ENCODE measurements around the gene EXOC6B. TPM values are rescaled to one million over a fixed set of nuclear protein-coding genes. Genes with fewer than 3 reads are reported as not detected.

The EXOC6B gene
- total RNA-seq, 1 donor from 2014 or later: 46.1 TPM

GRCh38 chr2:72254831-72255451, 570.9 kb downstream of the EXOC6B start:
- DNase-seq (ENCODE audit: extremely low spot score, unreplicated experiment): no peak
- Mint-ChIP-seq H3K4me1 (ENCODE audit: unreplicated experiment) (no peaks in the 10 kb centered on the region), H3K4me3 (no peak overlapping the region), H3K27me3 (no peaks in the 10 kb centered on the region), H3K36me3 (peaks cover 5% of the 10 kb centered on the region), H3K9me3 (peaks cover 6% of the 10 kb centered on the region), H3K27ac (no peak overlapping the region)
- no peak for TF ChIP-seq CTCF (conservative IDR thresholded peaks at IDR 0.05)

GRCh38 chr2:72238311-72238710, 587.5 kb downstream of the EXOC6B start:
- Mint-ChIP-seq H3K4me3 (no peak overlapping the region), H3K9me3 (no peaks in the 10 kb centered on the region)
- DNase-seq (ENCODE audit: extremely low spot score, unreplicated experiment): no peak

GRCh38 chr2:72237549-72237948, 588.3 kb downstream of the EXOC6B start:
- no peak for DNase-seq (ENCODE audit: extremely low spot score, unreplicated experiment)
- H3K27ac Mint-ChIP-seq: no peak overlapping the region
- peaks cover 6% of the 10 kb centered on the region for H3K4me1 Mint-ChIP-seq (ENCODE audit: unreplicated experiment)
- no peaks in the 10 kb centered on the region for H3K36me3 Mint-ChIP-seq
- H3K4me3 Mint-ChIP-seq: no peak overlapping the region
- H3K27me3 Mint-ChIP-seq: no peaks in the 10 kb centered on the region
- no peaks in the 10 kb centered on the region for H3K9me3 Mint-ChIP-seq
- no peak for TF ChIP-seq CTCF (conservative IDR thresholded peaks at IDR 0.05)

More at GRCh38 chr2:72238311-72238710, 587.5 kb downstream of the EXOC6B start:
- Mint-ChIP-seq H3K27ac (no peak overlapping the region), H3K27me3 (no peaks in the 10 kb centered on the region), H3K36me3 (no peaks in the 10 kb centered on the region), H3K4me1 (ENCODE audit: unreplicated experiment) (peaks cover 6% of the 10 kb centered on the region)
- TF ChIP-seq CTCF (conservative IDR thresholded peaks at IDR 0.05): no peak

GRCh38 chr2:72236445-72237067, 589.3 kb downstream of the EXOC6B start:
- no peaks in the 10 kb centered on the region for H3K9me3 Mint-ChIP-seq
- no peak for DNase-seq (ENCODE audit: extremely low spot score, unreplicated experiment)

More at GRCh38 chr2:72236445-72237067, 589.3 kb downstream of the EXOC6B start:
- no peak overlapping the region for H3K4me3 Mint-ChIP-seq
- H3K36me3 Mint-ChIP-seq: no peaks in the 10 kb centered on the region
- no peaks in the 10 kb centered on the region for H3K27me3 Mint-ChIP-seq
- H3K4me1 Mint-ChIP-seq (ENCODE audit: unreplicated experiment): peaks cover 6% of the 10 kb centered on the region
- no peak for TF ChIP-seq CTCF (conservative IDR thresholded peaks at IDR 0.05)
- H3K27ac Mint-ChIP-seq: no peak overlapping the region
